ENCODE measurements around the gene ADRA2C. TPM values are rescaled to one million over a fixed set of nuclear protein-coding genes. Genes with fewer than 3 reads are reported as not detected.
A peak's percentile ranks its signal among the peaks of the same experiment; 100 is the strongest.

ADRA2C gene
- total and polyA plus RNA-seq, 2 experiments from 2014 or later, result 3.0 to 16.6 TPM

- H3K4me3 ChIP-seq, result peak overlapping the region; percentile 33
- peaks cover 16% of the 10 kb centered on the region for H3K9me3 Mint-ChIP-seq
- no peaks in the 10 kb centered on the region for H3K79me2 ChIP-seq (replicated peaks; ENCODE audit: insufficient read depth)
- H3K36me3 Mint-ChIP-seq (ENCODE audit: low read depth), result no peaks in the 10 kb centered on the region
- 0 out of 2 replicates have a peak overlapping the region, but pooled peaks have one; percentile 5 for H3K27ac ChIP-seq (ENCODE audit: low read depth)
- H4K20me1 ChIP-seq (replicated peaks; ENCODE audit: insufficient read depth), result no peaks in the 10 kb centered on the region
- no peak overlapping the region for H3K27ac Mint-ChIP-seq
- H3K27me3 Mint-ChIP-seq (ENCODE audit: insufficient read depth, low read depth, poor library complexity), result peaks cover 19% of the 10 kb centered on the region
- DNase-seq (ENCODE audit: low spot score), result no peak
- TF ChIP-seq EZH2 (IDR thresholded peaks at IDR 0.05; ENCODE audit: low read depth, unreplicated experiment) (no peak), NANOG (IDR thresholded peaks at IDR 0.05; ENCODE audit: borderline replicate concordance) (no peak)
- peaks cover 39% of the 10 kb centered on the region for H3K4me1 Mint-ChIP-seq
- H3K9me2 ChIP-seq (ENCODE audit: insufficient read depth), result no peaks in the 10 kb centered on the region
- 0 out of 3 replicates have a peak overlapping the region, but pooled peaks have one; percentile 31 for H3K4me3 Mint-ChIP-seq
- H2AFZ ChIP-seq, result peak overlapping the region; percentile 60; the same call in 1 of the 2 replicates
- H3K27me3 ChIP-seq (ENCODE audit: insufficient read depth), result no peaks in the 10 kb centered on the region
- 0 out of 2 replicates have a peak, but pooled peaks cover 2% of the 10 kb centered on the region for H3F3A ChIP-seq (replicated peaks; ENCODE audit: low read depth)
- no peaks in the 10 kb centered on the region for H3K36me3 ChIP-seq (ENCODE audit: insufficient read depth)
- ATAC-seq, result peak; percentile 11; the same call in 2 of the 3 replicates
- peaks cover 15% of the 10 kb centered on the region for H3K4me1 ChIP-seq (ENCODE audit: insufficient read depth)
- peak overlapping the region; percentile 70 for H3K4me2 ChIP-seq
Observed at GRCh38 chr4:3745886-3746656, 20.1 kb upstream of the ADRA2C start.

GRCh38 chr4:3746701-3747580 lies 19.2 kb upstream of the ADRA2C start:
- H3K27me3 ChIP-seq (ENCODE audit: insufficient read depth), result no peaks in the 10 kb centered on the region
- H3K36me3 Mint-ChIP-seq (ENCODE audit: low read depth), result no peaks in the 10 kb centered on the region
- H4K20me1 ChIP-seq (replicated peaks; ENCODE audit: insufficient read depth), result no peaks in the 10 kb centered on the region
- peaks cover 15% of the 10 kb centered on the region for H3K4me1 ChIP-seq (ENCODE audit: insufficient read depth)
- no peaks in the 10 kb centered on the region for H3K9me2 ChIP-seq (ENCODE audit: insufficient read depth)
- H3K4me3 ChIP-seq, result no peak overlapping the region
- no peak overlapping the region for H3K4me3 Mint-ChIP-seq
- no peak for DNase-seq (ENCODE audit: low spot score)
- no peak overlapping the region for H2AFZ ChIP-seq
- no peak overlapping the region for H3K4me2 ChIP-seq
- 0 out of 2 replicates have a peak, but pooled peaks cover 2% of the 10 kb centered on the region for H3F3A ChIP-seq (replicated peaks; ENCODE audit: low read depth)
- no peaks in the 10 kb centered on the region for H3K36me3 ChIP-seq (ENCODE audit: insufficient read depth)
- H3K4me1 Mint-ChIP-seq, result peaks cover 39% of the 10 kb centered on the region
- H3K79me2 ChIP-seq (replicated peaks; ENCODE audit: insufficient read depth), result no peaks in the 10 kb centered on the region
- no peak overlapping the region for H3K27ac Mint-ChIP-seq
- no peak for ATAC-seq
- peaks cover 19% of the 10 kb centered on the region for H3K27me3 Mint-ChIP-seq (ENCODE audit: insufficient read depth, low read depth, poor library complexity)
- no peak overlapping the region for H3K27ac ChIP-seq (ENCODE audit: low read depth)
- H3K9me3 Mint-ChIP-seq, result peaks cover 12% of the 10 kb centered on the region
- TF ChIP-seq STAT1 (IDR thresholded peaks at IDR 0.05; ENCODE audit: unreplicated experiment), result no peak
- no peak for TF ChIP-seq REST (IDR thresholded peaks at IDR 0.05; ENCODE audit: unreplicated experiment)
- no peak for TF ChIP-seq CREB1 (CRISPR knock-in tag; IDR thresholded peaks at IDR 0.05; ENCODE audit: low read depth)
- no peak for TF ChIP-seq CTCF (conservative IDR thresholded peaks at IDR 0.05; ENCODE audit: low read depth in 2 of 2)
- no peak for TF ChIP-seq EZH2 (IDR thresholded peaks at IDR 0.05; ENCODE audit: low read depth, unreplicated experiment)
- no peak for TF ChIP-seq ZNF331 (CRISPR knock-in tag; IDR thresholded peaks at IDR 0.05; ENCODE audit: low read depth)
- TF ChIP-seq JUNB (IDR thresholded peaks at IDR 0.05; ENCODE audit: unreplicated experiment), result no peak
- TF ChIP-seq ZNF114 (CRISPR knock-in tag; IDR thresholded peaks at IDR 0.05), result no peak
- TF ChIP-seq POLR2AphosphoS5 (IDR thresholded peaks at IDR 0.05; ENCODE audit: low read depth), result no peak

All from GM23338 (cell line).